GM23338 (cell line): Measurements from ENCODE around the gene MBNL1. TPM values are rescaled to one million over a fixed set of nuclear protein-coding genes. Genes with fewer than 3 reads are reported as not detected.

Experiments used
- ATAC-seq: fragments of 200-7000 bp; cut with Tn5 transposase; 3 replicates; pipeline ENCODE4 v1.9.1; 2020
- DNase-seq: peaks from one replicate; pipeline ENCODE4 v3.0.0-alpha.2; 2015; ENCODE audit warnings: low spot score
- H2AFZ ChIP-seq: fragments of 200-600 bp; sonication (generic); 2 replicates; pipeline ENCODE4 v1.8.0; 2016; ENCODE audit warnings: antibody characterized with exemption, mild to moderate bottlenecking, moderate library complexity
- H3F3A ChIP-seq: fragments of 200-600 bp; sonication (generic); replicated peaks from 2 replicates; pipeline ENCODE4 v1.8.0; 2017; ENCODE audit warnings: antibody characterized with exemption, mixed run types, low read depth
- H3K27ac ChIP-seq: fragments of 200-600 bp; sonication (generic); 2 replicates; pipeline ENCODE4 v1.6.1; 2016; ENCODE audit warnings: low read depth
- H3K27me3 ChIP-seq: fragments of 200-600 bp; sonication (generic); 2 replicates; pipeline ENCODE4 v1.8.0; 2016; ENCODE audit warnings: mild to moderate bottlenecking, mixed run types, moderate library complexity; ENCODE audit not compliant: insufficient read depth
- H3K36me3 ChIP-seq: fragments of 200-600 bp; sonication (generic); 2 replicates; pipeline ENCODE4 v1.8.0; 2016; ENCODE audit warnings: mild to moderate bottlenecking; ENCODE audit not compliant: insufficient read depth
- H3K4me1 ChIP-seq: fragments of 200-600 bp; sonication (generic); 2 replicates; pipeline ENCODE4 v1.8.0; 2016; ENCODE audit warnings: mild to moderate bottlenecking, moderate library complexity; ENCODE audit not compliant: insufficient read depth
- H3K4me2 ChIP-seq: fragments of 200-600 bp; sonication (generic); 2 replicates; pipeline ENCODE4 v1.7.1; 2017; ENCODE audit warnings: mixed run types
- H3K4me3 ChIP-seq: fragments of 200-600 bp; sonication (generic); 2 replicates; pipeline ENCODE4 v1.6.1; 2016; ENCODE audit warnings: mixed run types
- H3K79me2 ChIP-seq: fragments of 200-600 bp; sonication (generic); replicated peaks from 2 replicates; pipeline ENCODE4 v1.8.0; 2017; ENCODE audit warnings: mild to moderate bottlenecking; ENCODE audit not compliant: insufficient read depth
- H3K9me2 ChIP-seq: fragments of 200-600 bp; sonication (generic); 2 replicates; pipeline ENCODE4 v1.8.0; 2017; ENCODE audit not compliant: insufficient read depth
- H4K20me1 ChIP-seq: fragments of 200-600 bp; sonication (generic); replicated peaks from 2 replicates; pipeline ENCODE4 v1.8.0; 2017; ENCODE audit warnings: mild to moderate bottlenecking; ENCODE audit not compliant: insufficient read depth
- H3K27ac Mint-ChIP-seq: 2 replicates; pipeline ENCODE4 v1.8.0; 2020; ENCODE audit warnings: inconsistent platforms, mild to moderate bottlenecking, moderate library complexity, mixed read lengths
- H3K27me3 Mint-ChIP-seq: 3 replicates; pipeline ENCODE4 v1.8.0; 2022; ENCODE audit warnings: low read depth, mild to moderate bottlenecking, moderate library complexity, mixed read lengths, inconsistent platforms; ENCODE audit not compliant: insufficient read depth, poor library complexity
- H3K36me3 Mint-ChIP-seq: 3 replicates; pipeline ENCODE4 v1.8.0; 2021; ENCODE audit warnings: low read depth, mild to moderate bottlenecking, inconsistent platforms, moderate library complexity, mixed read lengths
- H3K4me1 Mint-ChIP-seq: 3 replicates; pipeline ENCODE4 v1.8.0; 2020; ENCODE audit warnings: mild to moderate bottlenecking, inconsistent platforms, mixed read lengths
- H3K4me3 Mint-ChIP-seq: 3 replicates; pipeline ENCODE4 v1.8.0; 2021; ENCODE audit warnings: moderate library complexity, mild to moderate bottlenecking, inconsistent platforms, mixed read lengths
- H3K9me3 Mint-ChIP-seq: 3 replicates; pipeline ENCODE4 v1.8.0; 2020; ENCODE audit warnings: moderate library complexity, mild to moderate bottlenecking, inconsistent platforms, mixed read lengths
- EZH2 ChIP-seq: fragments of 200-600 bp; sonication (generic); IDR thresholded peaks from one replicate; pipeline ENCODE4 v1.8.0; 2017; ENCODE audit warnings: antibody characterized with exemption, mild to moderate bottlenecking, low read depth; ENCODE audit not compliant: unreplicated experiment
- EZH2phosphoT487 ChIP-seq: fragments of 200-600 bp; sonication (generic); IDR thresholded peaks from one replicate; pipeline ENCODE4 v1.8.1; 2018; ENCODE audit warnings: antibody characterized with exemption; ENCODE audit not compliant: unreplicated experiment
- JUNB ChIP-seq: IDR thresholded peaks from one replicate; pipeline ENCODE4 v1.6.1; 2016; ENCODE audit warnings: antibody characterized with exemption; ENCODE audit not compliant: unreplicated experiment
- NANOG ChIP-seq: IDR thresholded peaks from 2 replicates; pipeline ENCODE4 v1.6.1; 2016; ENCODE audit warnings: antibody characterized with exemption, borderline replicate concordance
- POLR2AphosphoS5 ChIP-seq: IDR thresholded peaks from 2 replicates; pipeline ENCODE4 v1.6.1; 2016; ENCODE audit warnings: antibody characterized with exemption, low read depth
- STAT1 ChIP-seq: IDR thresholded peaks from one replicate; pipeline ENCODE4 v1.6.1; 2016; ENCODE audit warnings: antibody characterized with exemption; ENCODE audit not compliant: unreplicated experiment
- ZNF114 ChIP-seq: fragments of 250-450 bp; sonication (Bioruptor Pico); IDR thresholded peaks from 2 replicates; pipeline ENCODE4 v1.5.0; 2020; ENCODE audit warnings: mild to moderate bottlenecking, moderate library complexity
- ZNF331 ChIP-seq: fragments of 250-450 bp; sonication (Bioruptor Pico); IDR thresholded peaks from 2 replicates; pipeline ENCODE4 v1.5.0; 2020; ENCODE audit warnings: low read depth, mild to moderate bottlenecking, moderate library complexity
- polyA plus RNA-seq: library from polyadenylated mRNA; unstranded; fragments of >200 nt; fragmentation: Nextera tagmentation; extraction: Ambion mirVana; gene quantifications from 2 replicates; pipeline ENCODE4 v1.2.1, GENCODE V29; 2016
- total RNA-seq: library from RNA; depleted of rRNA; stranded (reverse); fragments of >200 nt; shearing (Covaris generic); gene quantifications from 2 replicates; pipeline ENCODE4 v1.2.3, GENCODE V29; 2014
- TF ChIP-seq, protein P1 (sequence below), 2 experiments: fragments of 200-600 bp in 1 of 2; sonication (generic) in 1 of 2; conservative IDR thresholded peaks; 2 replicates each; pipeline versions ENCODE4 v1.5.1 to v1.6.1; 2016 to 2017; ENCODE audit warnings: antibody characterized with exemption in 2 of 2, low read depth in 2 of 2, mild to moderate bottlenecking in 2 of 2, moderate library complexity in 1 of 2
- TF ChIP-seq, protein P2 (sequence below): IDR thresholded peaks from one replicate; pipeline ENCODE4 v1.6.1; 2018; ENCODE audit warnings: antibody characterized with exemption; ENCODE audit not compliant: unreplicated experiment

The MBNL1 gene
- total and polyA plus RNA-seq, 2 experiments from 2014 or later = 9.4 to 23.2 TPM

DNA sequence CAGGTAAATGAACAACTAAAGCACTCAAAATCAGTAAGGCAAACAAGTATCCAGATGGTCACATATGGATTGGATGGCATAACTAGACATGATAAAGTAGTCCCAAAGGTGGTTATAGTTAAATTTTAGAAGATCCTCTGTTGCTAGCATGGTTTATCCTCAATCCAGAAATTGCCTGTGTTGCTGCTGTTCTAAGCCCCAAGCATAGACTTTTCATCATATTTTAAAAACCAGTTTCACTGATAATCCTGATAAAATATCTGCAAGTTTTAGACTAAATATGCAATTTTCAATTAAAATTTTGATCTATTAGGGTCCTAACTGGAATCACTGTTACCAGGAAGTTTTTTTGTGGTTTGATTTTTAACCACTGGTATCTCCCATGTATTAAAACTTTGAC, 35.4 kb downstream of the MBNL1 start (continued):
- no peak for TF ChIP-seq NANOG
- no peak for TF ChIP-seq EZH2
- TF ChIP-seq, protein P1, sequence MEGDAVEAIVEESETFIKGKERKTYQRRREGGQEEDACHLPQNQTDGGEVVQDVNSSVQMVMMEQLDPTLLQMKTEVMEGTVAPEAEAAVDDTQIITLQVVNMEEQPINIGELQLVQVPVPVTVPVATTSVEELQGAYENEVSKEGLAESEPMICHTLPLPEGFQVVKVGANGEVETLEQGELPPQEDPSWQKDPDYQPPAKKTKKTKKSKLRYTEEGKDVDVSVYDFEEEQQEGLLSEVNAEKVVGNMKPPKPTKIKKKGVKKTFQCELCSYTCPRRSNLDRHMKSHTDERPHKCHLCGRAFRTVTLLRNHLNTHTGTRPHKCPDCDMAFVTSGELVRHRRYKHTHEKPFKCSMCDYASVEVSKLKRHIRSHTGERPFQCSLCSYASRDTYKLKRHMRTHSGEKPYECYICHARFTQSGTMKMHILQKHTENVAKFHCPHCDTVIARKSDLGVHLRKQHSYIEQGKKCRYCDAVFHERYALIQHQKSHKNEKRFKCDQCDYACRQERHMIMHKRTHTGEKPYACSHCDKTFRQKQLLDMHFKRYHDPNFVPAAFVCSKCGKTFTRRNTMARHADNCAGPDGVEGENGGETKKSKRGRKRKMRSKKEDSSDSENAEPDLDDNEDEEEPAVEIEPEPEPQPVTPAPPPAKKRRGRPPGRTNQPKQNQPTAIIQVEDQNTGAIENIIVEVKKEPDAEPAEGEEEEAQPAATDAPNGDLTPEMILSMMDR (conservative IDR thresholded peaks at IDR 0.05; ENCODE audit: low read depth in 2 of 2) = no peak
- no peak for TF ChIP-seq JUNB
- no peak for TF ChIP-seq POLR2AphosphoS5
- no peak for TF ChIP-seq ZNF331 (CRISPR knock-in tag)
- no peak for TF ChIP-seq EZH2phosphoT487
- no peak for TF ChIP-seq STAT1
- TF ChIP-seq ZNF114 (CRISPR knock-in tag) = no peak

DNA sequence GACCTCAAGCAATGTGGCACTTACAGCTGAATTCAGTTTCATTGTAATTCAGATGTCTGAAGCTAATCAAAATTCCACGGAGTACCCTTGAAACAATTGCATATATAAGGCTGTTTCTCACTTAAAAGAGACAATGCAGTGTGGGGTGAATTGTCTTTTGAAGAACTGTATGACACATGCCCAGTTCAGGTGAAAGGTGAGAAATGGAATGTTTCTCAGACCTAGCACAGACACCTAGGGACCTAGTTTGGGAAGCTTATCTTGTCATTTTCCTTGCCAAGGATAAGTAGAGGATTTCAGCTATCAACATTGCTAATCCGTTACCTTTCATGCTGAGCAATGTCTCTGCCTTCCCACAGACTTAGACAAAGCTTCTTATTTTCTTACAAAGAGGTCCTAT, 36.3 kb downstream of the MBNL1 start:
- peak overlapping the region; percentile 44 for H3K4me2 ChIP-seq
- no peaks in the 10 kb centered on the region for H3K27me3 Mint-ChIP-seq

More for the DNA sequence above, 36.3 kb downstream of the MBNL1 start:
- H3K4me3 ChIP-seq = peak overlapping the region; percentile 2
- peaks cover 77% of the 10 kb centered on the region for H3K4me1 ChIP-seq
- DNase-seq (peak; percentile 37), ATAC-seq (peak; percentile 60)
- no peaks in the 10 kb centered on the region for H4K20me1 ChIP-seq
- no peaks in the 10 kb centered on the region for H3K27me3 ChIP-seq
- peaks cover 34% of the 10 kb centered on the region for H3K79me2 ChIP-seq
- H3K36me3 Mint-ChIP-seq = no peaks in the 10 kb centered on the region
- TF ChIP-seq, protein P2, sequence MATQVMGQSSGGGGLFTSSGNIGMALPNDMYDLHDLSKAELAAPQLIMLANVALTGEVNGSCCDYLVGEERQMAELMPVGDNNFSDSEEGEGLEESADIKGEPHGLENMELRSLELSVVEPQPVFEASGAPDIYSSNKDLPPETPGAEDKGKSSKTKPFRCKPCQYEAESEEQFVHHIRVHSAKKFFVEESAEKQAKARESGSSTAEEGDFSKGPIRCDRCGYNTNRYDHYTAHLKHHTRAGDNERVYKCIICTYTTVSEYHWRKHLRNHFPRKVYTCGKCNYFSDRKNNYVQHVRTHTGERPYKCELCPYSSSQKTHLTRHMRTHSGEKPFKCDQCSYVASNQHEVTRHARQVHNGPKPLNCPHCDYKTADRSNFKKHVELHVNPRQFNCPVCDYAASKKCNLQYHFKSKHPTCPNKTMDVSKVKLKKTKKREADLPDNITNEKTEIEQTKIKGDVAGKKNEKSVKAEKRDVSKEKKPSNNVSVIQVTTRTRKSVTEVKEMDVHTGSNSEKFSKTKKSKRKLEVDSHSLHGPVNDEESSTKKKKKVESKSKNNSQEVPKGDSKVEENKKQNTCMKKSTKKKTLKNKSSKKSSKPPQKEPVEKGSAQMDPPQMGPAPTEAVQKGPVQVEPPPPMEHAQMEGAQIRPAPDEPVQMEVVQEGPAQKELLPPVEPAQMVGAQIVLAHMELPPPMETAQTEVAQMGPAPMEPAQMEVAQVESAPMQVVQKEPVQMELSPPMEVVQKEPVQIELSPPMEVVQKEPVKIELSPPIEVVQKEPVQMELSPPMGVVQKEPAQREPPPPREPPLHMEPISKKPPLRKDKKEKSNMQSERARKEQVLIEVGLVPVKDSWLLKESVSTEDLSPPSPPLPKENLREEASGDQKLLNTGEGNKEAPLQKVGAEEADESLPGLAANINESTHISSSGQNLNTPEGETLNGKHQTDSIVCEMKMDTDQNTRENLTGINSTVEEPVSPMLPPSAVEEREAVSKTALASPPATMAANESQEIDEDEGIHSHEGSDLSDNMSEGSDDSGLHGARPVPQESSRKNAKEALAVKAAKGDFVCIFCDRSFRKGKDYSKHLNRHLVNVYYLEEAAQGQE = no peak
- no peak for TF ChIP-seq JUNB
- peak; percentile 40; the same call in 1 of the 2 replicates for TF ChIP-seq NANOG
- no peak for TF ChIP-seq EZH2
- TF ChIP-seq ZNF114 (CRISPR knock-in tag) = no peak
- peak overlapping the region; percentile 68 for H3K27ac ChIP-seq
- peaks cover 74% of the 10 kb centered on the region for H3K4me1 Mint-ChIP-seq
- H3K27ac Mint-ChIP-seq = peak overlapping the region; percentile 78
- H3K9me2 ChIP-seq = no peaks in the 10 kb centered on the region
- H3K9me3 Mint-ChIP-seq = no peaks in the 10 kb centered on the region
- H2AFZ ChIP-seq = no peak overlapping the region
- no peaks in the 10 kb centered on the region for H3K36me3 ChIP-seq
- H3K4me3 Mint-ChIP-seq = peak overlapping the region; percentile 50
- no peaks in the 10 kb centered on the region for H3F3A ChIP-seq
